Suprapubic skin (tissue), 4 donors: ENCODE results near the gene CDH15.

Experiments
- CTCF ChIP-seq, 2 donors: fragments of 200-600 bp in 1 of 2; fragments of 450-650 bp in 1 of 2; sonication (generic) in 1 of 2; IDR thresholded peaks; one replicate each; pipeline ENCODE4 v1.5.1; 2016 to 2019; ENCODE audit warnings: antibody characterized with exemption in 2 of 2, mild to moderate bottlenecking in 1 of 2, moderate library complexity in 1 of 2
- POLR2A ChIP-seq, 2 donors: fragments of 450-650 bp; IDR thresholded peaks; one replicate each; pipeline ENCODE4 v1.6.1; 2017; ENCODE audit warnings: antibody characterized with exemption in 2 of 2, mild to moderate bottlenecking in 2 of 2, moderate library complexity in 2 of 2
- POLR2AphosphoS5 ChIP-seq, 3 donors: sonication (generic); formaldehyde crosslinking; IDR thresholded peaks; one replicate each; pipeline ENCODE4 v1.6.1; 2017; ENCODE audit warnings: antibody characterized with exemption in 3 of 3

- TF ChIP-seq CTCF (IDR thresholded peaks at IDR 0.05) (no peak), POLR2A (IDR thresholded peaks at IDR 0.05) (no peak), POLR2AphosphoS5 (IDR thresholded peaks at IDR 0.05) (no peak)
Measured at GRCh38 chr16:89172528-89173173, 1.1 kb downstream of the CDH15 start.
